Stimulated activated CD4-positive, alpha-beta T cell treated with anti-CD3 and anti-CD28 coated beads, Interleukin-4, amount 100 ng/mL, for 24 hours (primary cell): ENCODE data around the gene SLC6A13.
"Not testable (repeated sequence)": the region's sequence is repeated elsewhere in the genome, so short reads cannot be mapped to it uniquely, and the experiment has no call there.

ENCODE experiments used
- DNase-seq: peaks from one replicate; pipeline ENCODE4 v3.0.0-alpha.2; 2020

Gene SLC6A13

GRCh38 chr12:263574-263973 lies 938 bp upstream of the SLC6A13 start:
- DNase-seq, result no peak

- DNase-seq, result no peak
These were observed 523 bp downstream of the SLC6A13 start for GRCh38 chr12:262113-262512.

- no peak for DNase-seq
These were observed 4.9 kb downstream of the SLC6A13 start for GRCh38 chr12:257521-258321.

GRCh38 chr12:256958-257357 lies 5.7 kb downstream of the SLC6A13 start:
- no peak for DNase-seq

- no peak for DNase-seq
These were observed 6.4 kb downstream of the SLC6A13 start for GRCh38 chr12:256225-256624.

- DNase-seq, result no peak
These were observed 7.7 kb downstream of the SLC6A13 start for GRCh38 chr12:254912-255311.

GRCh38 chr12:254039-254438 lies 8.6 kb downstream of the SLC6A13 start:
- DNase-seq, result no peak

- no peak for DNase-seq
These were observed 9.4 kb downstream of the SLC6A13 start for GRCh38 chr12:253116-253831.

- DNase-seq, result no peak
These were observed 10.0 kb downstream of the SLC6A13 start for GRCh38 chr12:252636-253035.

GRCh38 chr12:247271-247670 lies 15.4 kb downstream of the SLC6A13 start:
- DNase-seq, result no peak

GRCh38 chr12:243381-243780 lies 19.3 kb downstream of the SLC6A13 start:
- no peak for DNase-seq

GRCh38 chr12:242496-242895 lies 20.1 kb downstream of the SLC6A13 start:
- DNase-seq, result no peak

GRCh38 chr12:241266-241665 lies 21.4 kb downstream of the SLC6A13 start:
- DNase-seq, result no peak

GRCh38 chr12:240566-240965 lies 22.1 kb downstream of the SLC6A13 start:
- DNase-seq, result no peak

GRCh38 chr12:238736-239398 lies 23.8 kb downstream of the SLC6A13 start:
- DNase-seq, result no peak

- DNase-seq, result no peak
These were observed 24.5 kb downstream of the SLC6A13 start for GRCh38 chr12:238116-238515.

- DNase-seq, result no peak
These were observed 25.4 kb downstream of the SLC6A13 start for GRCh38 chr12:237026-237815.

- DNase-seq, result no peak
These were observed 26.2 kb downstream of the SLC6A13 start for GRCh38 chr12:236445-236844.

GRCh38 chr12:235967-236366 lies 26.7 kb downstream of the SLC6A13 start:
- not testable (repeated sequence) for DNase-seq

GRCh38 chr12:234891-235415 lies 27.7 kb downstream of the SLC6A13 start:
- no peak for DNase-seq

GRCh38 chr12:234019-234418 lies 28.6 kb downstream of the SLC6A13 start:
- no peak for DNase-seq

- no peak for DNase-seq
These were observed 29.0 kb downstream of the SLC6A13 start for GRCh38 chr12:233615-233968.
